ENCODE data around the gene ST6GALNAC1.

The ST6GALNAC1 gene

DNA sequence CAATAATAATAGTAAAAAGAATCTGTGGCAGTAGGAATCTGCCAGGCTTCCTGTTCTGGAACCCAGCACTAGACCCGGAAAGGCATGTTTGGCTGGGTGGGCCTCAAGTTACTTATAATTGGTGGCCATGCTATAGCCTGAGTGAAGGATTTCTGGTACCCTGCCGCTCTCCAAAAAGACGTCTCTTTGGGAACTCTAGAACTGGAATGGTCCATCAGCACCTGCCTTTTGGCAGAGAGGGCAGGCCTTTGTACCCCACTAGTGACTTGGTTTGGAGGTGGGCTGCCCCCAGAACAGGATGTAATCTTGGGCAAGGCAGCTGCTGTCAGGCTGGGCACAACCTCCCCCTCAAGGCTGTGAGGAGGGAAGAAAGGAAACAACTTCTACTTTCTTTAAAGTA is 29.3 kb upstream of the ST6GALNAC1 start:
- H3K9me3 ChIP-seq (ENCODE audit: control insufficient read depth, low read length), result no peaks in the 10 kb centered on the region

DNA sequence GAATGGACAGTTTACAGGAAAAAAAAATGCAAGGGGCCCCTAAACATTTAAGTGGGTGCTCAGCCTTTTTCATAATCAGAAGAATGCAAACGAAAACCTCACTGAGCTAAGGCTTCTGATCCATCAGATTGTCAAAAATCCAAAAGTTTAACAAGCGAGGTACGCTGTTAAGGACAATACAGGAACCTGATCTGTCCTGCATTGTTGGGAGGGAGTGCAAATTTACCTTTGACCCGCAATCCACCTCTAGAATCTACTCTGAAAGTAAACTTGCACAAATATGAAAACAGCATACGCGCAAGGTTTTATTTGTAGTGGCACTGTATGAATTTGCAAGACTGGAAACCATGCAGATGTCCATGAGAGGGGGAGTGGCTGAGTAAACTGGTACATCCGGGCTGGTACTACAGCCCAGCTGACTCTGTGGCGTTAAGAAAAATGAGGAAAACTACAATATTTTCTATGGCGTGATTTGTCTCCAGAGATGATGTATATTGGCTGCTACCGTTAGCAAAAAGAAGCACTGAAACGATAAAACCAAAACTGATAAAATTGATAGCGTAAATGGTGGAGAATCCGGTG is 28.8 kb upstream of the ST6GALNAC1 start:
- Histone ChIP-seq H3K9ac (ENCODE audit: low read length) (peak overlapping the region; percentile 81), H3K36me3 (ENCODE audit: control insufficient read depth, insufficient read depth, low read length) (no peaks in the 10 kb centered on the region), H3K4me1 (ENCODE audit: control insufficient read depth, insufficient read depth, low read length) (peaks cover 18% of the 10 kb centered on the region), H3K27me3 (ENCODE audit: control insufficient read depth, insufficient read depth, low read length) (no peaks in the 10 kb centered on the region), H3K9me3 (ENCODE audit: control insufficient read depth, low read length) (no peaks in the 10 kb centered on the region), H3K4me3 (ENCODE audit: low read length) (peak overlapping the region; percentile 68)

More for the DNA sequence above, 29.3 kb upstream of the ST6GALNAC1 start:
- Histone ChIP-seq H3K9ac (ENCODE audit: low read length) (no peak overlapping the region), H3K4me3 (ENCODE audit: low read length) (no peak overlapping the region), H3K27me3 (ENCODE audit: control insufficient read depth, insufficient read depth, low read length) (no peaks in the 10 kb centered on the region), H3K4me1 (ENCODE audit: control insufficient read depth, insufficient read depth, low read length) (peaks cover 20% of the 10 kb centered on the region), H3K36me3 (ENCODE audit: control insufficient read depth, insufficient read depth, low read length) (no peaks in the 10 kb centered on the region)

- H3K4me1 ChIP-seq (ENCODE audit: control insufficient read depth, insufficient read depth, low read length), result peaks cover 18% of the 10 kb centered on the region
- H3K9me3 ChIP-seq (ENCODE audit: control insufficient read depth, low read length), result no peaks in the 10 kb centered on the region
Measured at GRCh38 chr17:76671912-76672262, 28.3 kb upstream of the ST6GALNAC1 start.

DNA sequence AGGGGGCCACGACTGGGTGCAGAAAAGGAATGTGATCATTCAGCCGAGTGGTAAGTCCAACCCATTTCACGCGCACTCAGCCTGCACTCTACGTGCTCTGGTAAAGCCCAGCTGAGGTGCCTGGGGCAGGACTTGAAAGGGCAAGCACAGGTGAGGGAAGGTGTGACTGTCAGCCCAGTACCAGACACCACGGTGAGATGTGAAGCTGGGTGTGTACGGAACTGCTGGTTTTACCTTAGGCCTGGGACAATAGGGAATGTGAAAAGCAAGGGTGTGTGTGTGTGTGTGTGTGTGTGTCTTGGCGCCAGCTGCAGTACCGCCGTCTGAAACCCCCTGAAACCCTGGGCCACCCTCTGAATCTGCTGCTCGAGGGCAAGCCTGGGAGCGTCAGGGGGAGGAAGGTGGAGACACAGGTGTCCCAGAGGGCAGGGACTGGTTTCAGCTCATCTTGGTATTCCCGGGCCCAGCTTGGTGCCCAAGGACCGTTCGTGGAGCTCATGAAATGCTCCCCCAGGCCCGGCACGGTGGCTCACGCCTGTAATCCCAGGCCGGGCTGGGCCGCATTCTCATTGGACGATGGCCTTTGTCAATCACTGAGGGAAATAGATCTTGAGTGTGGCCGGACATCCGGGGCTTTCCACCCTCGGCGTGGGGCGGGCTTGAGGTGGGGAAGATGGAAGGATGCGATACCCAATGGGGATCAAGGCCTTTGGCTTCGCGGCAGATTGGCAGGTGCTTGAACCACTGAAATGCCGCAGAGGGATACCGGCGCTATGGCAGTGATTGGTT is 27.8 kb upstream of the ST6GALNAC1 start:
- no peaks in the 10 kb centered on the region for H3K36me3 ChIP-seq (ENCODE audit: control insufficient read depth, insufficient read depth, low read length)
- peaks cover 18% of the 10 kb centered on the region for H3K4me1 ChIP-seq (ENCODE audit: control insufficient read depth, insufficient read depth, low read length)
- peak overlapping the region; percentile 68 for H3K4me3 ChIP-seq (ENCODE audit: low read length)
- H3K9me3 ChIP-seq (ENCODE audit: control insufficient read depth, low read length), result no peaks in the 10 kb centered on the region
- no peaks in the 10 kb centered on the region for H3K27me3 ChIP-seq (ENCODE audit: control insufficient read depth, insufficient read depth, low read length)
- peak overlapping the region; percentile 81 for H3K9ac ChIP-seq (ENCODE audit: low read length)

More at GRCh38 chr17:76671912-76672262, 28.3 kb upstream of the ST6GALNAC1 start:
- Histone ChIP-seq H3K4me3 (ENCODE audit: low read length) (peak overlapping the region; percentile 68), H3K36me3 (ENCODE audit: control insufficient read depth, insufficient read depth, low read length) (no peaks in the 10 kb centered on the region), H3K9ac (ENCODE audit: low read length) (peak overlapping the region; percentile 81), H3K27me3 (ENCODE audit: control insufficient read depth, insufficient read depth, low read length) (no peaks in the 10 kb centered on the region)

GRCh38 chr17:76670718-76671122 is 27.2 kb upstream of the ST6GALNAC1 start:
- H3K9ac ChIP-seq (ENCODE audit: low read length), result peak overlapping the region; percentile 74
- no peaks in the 10 kb centered on the region for H3K27me3 ChIP-seq (ENCODE audit: control insufficient read depth, insufficient read depth, low read length)
- H3K4me1 ChIP-seq (ENCODE audit: control insufficient read depth, insufficient read depth, low read length), result peaks cover 18% of the 10 kb centered on the region
- H3K36me3 ChIP-seq (ENCODE audit: control insufficient read depth, insufficient read depth, low read length), result no peaks in the 10 kb centered on the region
- peak overlapping the region; percentile 20 for H3K4me3 ChIP-seq (ENCODE audit: low read length)
- H3K9me3 ChIP-seq (ENCODE audit: control insufficient read depth, low read length), result no peaks in the 10 kb centered on the region

DNA sequence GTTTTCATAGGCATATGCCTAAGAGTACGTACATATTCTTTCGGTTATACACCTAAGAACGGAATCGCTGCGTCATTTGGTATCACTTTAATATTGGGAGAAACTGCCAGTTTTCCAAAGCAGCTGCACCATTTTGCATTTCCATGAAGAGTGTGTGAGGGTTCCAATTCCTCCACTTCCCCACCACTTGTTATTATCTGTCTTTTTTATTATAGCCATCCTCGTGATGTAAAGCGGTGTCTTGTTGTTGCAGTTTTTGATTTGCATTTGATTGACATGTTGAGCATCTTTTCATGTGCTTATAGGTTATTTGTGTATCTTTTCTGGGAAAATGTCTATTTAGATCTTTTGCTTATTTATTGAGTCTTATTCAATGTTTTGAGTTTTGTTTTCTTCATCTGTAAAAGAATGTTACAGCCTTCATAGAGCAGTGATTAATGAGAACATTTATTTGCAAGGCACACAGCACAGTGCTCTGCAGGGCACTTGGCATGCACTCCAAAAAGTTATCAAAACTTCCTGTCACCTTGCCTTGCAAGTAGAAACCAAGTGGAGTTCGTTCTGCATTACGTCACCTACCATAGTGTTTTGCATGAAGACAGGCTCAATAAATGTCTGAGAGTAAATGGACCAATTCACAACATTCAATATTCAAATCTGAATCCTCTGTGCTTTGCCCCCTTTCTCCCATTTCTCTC is 26.6 kb upstream of the ST6GALNAC1 start:
- Histone ChIP-seq H3K36me3 (ENCODE audit: control insufficient read depth, insufficient read depth, low read length) (no peaks in the 10 kb centered on the region), H3K4me1 (ENCODE audit: control insufficient read depth, insufficient read depth, low read length) (peaks cover 18% of the 10 kb centered on the region), H3K9ac (ENCODE audit: low read length) (peak overlapping the region; percentile 74), H3K27me3 (ENCODE audit: control insufficient read depth, insufficient read depth, low read length) (no peaks in the 10 kb centered on the region), H3K4me3 (ENCODE audit: low read length) (peak overlapping the region; percentile 20), H3K9me3 (ENCODE audit: control insufficient read depth, low read length) (no peaks in the 10 kb centered on the region)

GRCh38 chr17:76667786-76668453 is 24.4 kb upstream of the ST6GALNAC1 start:
- Histone ChIP-seq H3K36me3 (ENCODE audit: control insufficient read depth, insufficient read depth, low read length) (no peaks in the 10 kb centered on the region), H3K27me3 (ENCODE audit: control insufficient read depth, insufficient read depth, low read length) (no peaks in the 10 kb centered on the region), H3K9ac (ENCODE audit: low read length) (no peak overlapping the region), H3K4me1 (ENCODE audit: control insufficient read depth, insufficient read depth, low read length) (peaks cover 16% of the 10 kb centered on the region), H3K4me3 (ENCODE audit: low read length) (no peak overlapping the region), H3K9me3 (ENCODE audit: control insufficient read depth, low read length) (no peaks in the 10 kb centered on the region)

GRCh38 chr17:76667491-76667755 is 23.9 kb upstream of the ST6GALNAC1 start:
- H3K9ac ChIP-seq (ENCODE audit: low read length), result no peak overlapping the region
- H3K4me1 ChIP-seq (ENCODE audit: control insufficient read depth, insufficient read depth, low read length), result peaks cover 11% of the 10 kb centered on the region

GRCh38 chr17:76660656-76661042 is 17.1 kb upstream of the ST6GALNAC1 start:
- Histone ChIP-seq H3K4me3 (ENCODE audit: low read length) (no peak overlapping the region), H3K9ac (ENCODE audit: low read length) (no peak overlapping the region), H3K27me3 (ENCODE audit: control insufficient read depth, insufficient read depth, low read length) (no peaks in the 10 kb centered on the region), H3K9me3 (ENCODE audit: control insufficient read depth, low read length) (no peaks in the 10 kb centered on the region), H3K4me1 (ENCODE audit: control insufficient read depth, insufficient read depth, low read length) (peaks cover 33% of the 10 kb centered on the region), H3K36me3 (ENCODE audit: control insufficient read depth, insufficient read depth, low read length) (no peaks in the 10 kb centered on the region)

More at GRCh38 chr17:76667491-76667755, 23.9 kb upstream of the ST6GALNAC1 start:
- H3K9me3 ChIP-seq (ENCODE audit: control insufficient read depth, low read length), result no peaks in the 10 kb centered on the region
- no peak overlapping the region for H3K4me3 ChIP-seq (ENCODE audit: low read length)
- no peaks in the 10 kb centered on the region for H3K36me3 ChIP-seq (ENCODE audit: control insufficient read depth, insufficient read depth, low read length)
- no peaks in the 10 kb centered on the region for H3K27me3 ChIP-seq (ENCODE audit: control insufficient read depth, insufficient read depth, low read length)

GRCh38 chr17:76659928-76660655 is 16.5 kb upstream of the ST6GALNAC1 start:
- H3K9ac ChIP-seq (ENCODE audit: low read length), result no peak overlapping the region
- H3K9me3 ChIP-seq (ENCODE audit: control insufficient read depth, low read length), result no peaks in the 10 kb centered on the region
- H3K4me3 ChIP-seq (ENCODE audit: low read length), result no peak overlapping the region
- no peaks in the 10 kb centered on the region for H3K36me3 ChIP-seq (ENCODE audit: control insufficient read depth, insufficient read depth, low read length)
- H3K27me3 ChIP-seq (ENCODE audit: control insufficient read depth, insufficient read depth, low read length), result no peaks in the 10 kb centered on the region
- peaks cover 33% of the 10 kb centered on the region for H3K4me1 ChIP-seq (ENCODE audit: control insufficient read depth, insufficient read depth, low read length)

GRCh38 chr17:76658242-76658662 is 14.7 kb upstream of the ST6GALNAC1 start:
- Histone ChIP-seq H3K9me3 (ENCODE audit: control insufficient read depth, low read length) (no peaks in the 10 kb centered on the region), H3K4me3 (ENCODE audit: low read length) (no peak overlapping the region), H3K36me3 (ENCODE audit: control insufficient read depth, insufficient read depth, low read length) (no peaks in the 10 kb centered on the region), H3K9ac (ENCODE audit: low read length) (no peak overlapping the region), H3K4me1 (ENCODE audit: control insufficient read depth, insufficient read depth, low read length) (peaks cover 33% of the 10 kb centered on the region), H3K27me3 (ENCODE audit: control insufficient read depth, insufficient read depth, low read length) (no peaks in the 10 kb centered on the region)

Measured in mucosa of stomach (tissue), 1 donor.